Stimulated activated CD4-positive, alpha-beta T cell treated with anti-CD3 and anti-CD28 coated beads, Interleukin-2, amount 100 ng/mL, for 4 hours (primary cell): ENCODE measurements around the gene ALDH1A2.

ENCODE experiments used
- DNase-seq: peaks from one replicate; pipeline ENCODE4 v3.0.0-alpha.2; 2020; ENCODE audit warnings: low read depth

The ALDH1A2 gene

DNA sequence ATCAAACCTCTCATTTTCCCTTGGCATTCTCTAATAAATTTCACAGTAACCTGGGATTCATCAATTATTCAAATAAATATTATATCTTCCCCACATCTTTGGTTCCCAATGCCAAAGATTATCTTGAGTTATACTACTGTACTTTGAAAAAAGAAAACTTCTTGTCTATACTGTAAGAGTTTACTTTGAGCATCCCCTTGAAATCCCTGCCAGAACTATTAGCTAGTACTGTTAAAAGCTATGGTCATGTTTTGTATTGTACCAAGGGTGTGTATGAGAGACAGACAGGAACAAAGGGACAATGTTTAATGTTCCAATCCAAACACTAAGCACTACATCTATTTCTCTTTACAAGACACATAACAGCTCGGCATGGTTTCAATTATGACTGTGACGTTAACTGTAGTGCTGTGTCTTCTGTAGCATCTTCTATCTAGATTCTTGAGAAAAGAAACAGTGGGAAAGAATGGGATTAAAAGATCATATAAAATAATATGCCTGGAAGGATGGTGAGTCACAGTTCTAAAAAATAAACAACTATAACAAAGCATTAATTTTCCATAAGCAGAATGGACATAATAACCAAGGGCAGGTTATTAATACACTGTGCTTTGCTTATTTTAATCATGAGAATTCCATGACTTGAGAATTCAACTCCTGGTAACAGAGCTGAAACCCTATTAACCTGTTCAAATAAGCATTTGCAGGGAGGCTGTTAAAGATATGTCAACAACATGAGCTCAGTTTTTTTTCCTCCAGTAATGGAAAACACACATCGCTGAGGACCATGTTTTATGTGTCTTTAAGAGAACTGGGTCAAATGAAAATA, 71.1 kb downstream of the ALDH1A2 start:
- no peak for DNase-seq

DNA sequence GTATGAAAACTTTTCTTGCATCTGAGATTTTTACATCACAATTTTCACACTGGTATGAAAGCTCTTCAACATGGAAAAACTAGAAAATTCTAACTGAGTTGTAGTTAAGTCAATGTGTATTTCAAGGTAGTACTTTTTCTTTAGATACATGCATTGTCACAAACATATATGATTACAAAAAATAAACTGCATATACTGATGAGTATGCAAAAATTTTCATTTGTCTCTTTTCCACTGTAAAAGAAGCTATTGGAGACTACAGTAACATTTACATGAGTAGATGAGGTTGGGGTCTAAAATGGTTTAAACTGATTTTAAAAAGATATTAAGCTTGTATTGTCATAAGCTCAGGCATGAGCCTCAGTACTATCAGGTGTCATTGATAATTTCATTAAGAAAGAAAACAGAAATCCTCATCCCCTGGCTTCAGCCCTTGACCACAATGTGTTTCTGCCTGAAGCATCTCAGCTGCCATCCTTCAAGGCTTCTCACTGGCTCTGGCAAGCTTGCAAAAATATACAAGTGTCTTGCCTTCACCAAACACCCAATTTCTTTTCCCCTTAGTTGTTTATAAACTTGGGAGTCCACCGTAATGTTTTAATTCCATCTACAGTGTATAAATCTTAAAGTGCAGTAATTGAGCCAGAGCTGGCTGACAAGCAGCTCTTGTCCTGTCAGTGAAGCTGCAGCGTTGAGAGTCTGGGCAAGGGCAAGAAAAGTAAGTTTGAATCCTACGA, 71.9 kb downstream of the ALDH1A2 start:
- DNase-seq, result no peak

DNA sequence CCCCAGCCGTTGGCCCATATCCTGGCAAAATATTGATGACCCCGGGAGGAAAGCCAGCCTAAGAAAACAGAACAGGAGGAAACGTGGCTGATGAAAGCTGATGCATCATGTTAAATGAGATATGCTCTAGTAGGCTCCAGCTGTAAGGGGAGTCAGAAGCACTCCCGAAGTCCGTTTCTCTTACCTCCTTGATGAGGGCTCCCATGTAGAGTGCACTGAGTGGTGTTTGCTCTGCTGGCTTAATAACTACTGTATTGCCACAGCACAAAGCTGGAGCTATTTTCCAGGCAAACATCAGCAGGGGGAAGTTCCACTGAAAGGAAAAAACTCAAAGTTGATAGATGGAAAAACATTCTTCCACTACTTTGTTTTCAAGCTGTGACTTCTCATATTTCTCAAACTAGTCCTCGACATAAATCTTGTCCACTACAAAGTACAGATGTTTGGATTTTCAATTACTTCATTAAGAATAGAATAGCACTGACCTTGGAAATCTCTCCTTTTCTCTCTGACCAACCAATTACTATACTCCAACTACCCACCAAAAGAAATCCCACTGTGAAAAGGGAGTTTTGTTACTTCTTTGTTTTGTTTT, 72.7 kb downstream of the ALDH1A2 start:
- DNase-seq, result no peak

DNA sequence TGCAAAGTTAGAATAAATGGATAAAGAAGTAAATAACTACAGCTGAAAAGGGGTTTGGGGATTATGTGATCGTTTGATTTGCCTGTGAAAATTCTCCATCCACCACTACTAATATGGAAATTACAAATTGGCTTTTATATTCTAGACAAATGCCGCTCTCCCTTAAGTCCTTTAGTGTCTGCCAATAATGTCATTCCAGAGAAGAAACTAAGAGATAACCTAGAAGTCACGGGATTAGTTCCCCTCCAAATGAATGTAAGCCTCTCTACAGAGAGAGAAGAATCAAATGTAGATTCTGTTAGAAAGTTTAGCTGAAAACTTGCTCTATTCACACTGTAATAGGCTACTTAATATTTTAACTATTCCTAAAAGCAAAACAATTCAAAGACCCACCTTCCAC, 92.0 kb downstream of the ALDH1A2 start:
- DNase-seq, result no peak

DNA sequence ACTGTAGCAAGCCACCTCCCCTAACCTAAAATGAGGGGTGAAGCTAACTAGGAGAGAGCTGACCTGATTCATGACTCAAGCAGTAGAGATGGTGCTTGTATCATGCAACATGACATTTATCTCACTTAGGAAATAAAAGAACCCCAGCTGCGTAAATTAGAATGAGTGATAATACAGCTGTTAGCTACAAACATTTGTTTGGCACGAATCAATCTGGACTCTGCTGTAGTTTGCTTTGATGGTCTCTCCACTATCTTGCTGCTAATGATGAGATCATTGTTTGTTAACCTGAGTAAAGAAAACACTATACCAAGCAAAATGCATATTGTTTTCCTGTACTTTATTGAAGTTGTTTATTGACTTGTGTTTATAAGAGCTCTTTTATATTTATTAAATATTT, 92.6 kb downstream of the ALDH1A2 start:
- DNase-seq, result no peak

DNA sequence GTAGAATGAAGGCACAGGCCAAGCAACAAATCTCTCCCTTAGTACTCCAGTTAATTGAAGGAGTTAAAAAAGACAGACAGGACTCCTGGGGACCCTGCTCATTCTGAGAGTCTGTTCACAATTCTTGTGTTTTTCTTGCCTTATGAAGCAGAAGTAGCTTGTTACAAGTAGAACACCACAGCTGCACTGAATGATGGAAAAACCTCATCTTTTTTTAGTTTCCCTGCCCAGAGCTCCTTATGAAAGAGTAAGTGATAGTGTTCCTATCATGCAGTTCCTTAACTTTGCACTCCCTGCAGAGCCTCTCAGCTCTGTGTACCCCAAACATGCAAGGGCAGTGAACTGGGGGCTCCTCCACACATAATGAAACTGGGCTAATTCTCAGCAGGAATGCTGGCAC, 95.5 kb downstream of the ALDH1A2 start:
- DNase-seq, result no peak

DNA sequence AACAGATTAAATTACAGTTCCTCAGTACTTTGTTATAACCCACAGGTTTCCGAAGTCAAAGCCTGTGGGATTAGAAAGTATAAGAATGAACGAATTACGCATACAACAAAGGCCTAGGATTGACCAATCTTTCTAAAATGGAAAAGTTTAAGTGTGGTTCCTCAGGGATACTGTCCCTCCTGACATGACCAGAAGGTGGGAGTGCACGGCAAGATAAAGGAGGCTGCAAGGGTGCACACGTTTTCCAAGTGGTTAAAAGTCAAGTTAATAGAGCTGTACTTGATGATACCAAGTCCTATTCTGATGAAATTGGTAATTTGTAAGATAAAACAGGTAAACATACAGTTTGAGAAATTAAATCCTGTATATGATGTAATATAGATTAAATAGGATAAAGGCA, 96.2 kb downstream of the ALDH1A2 start:
- no peak for DNase-seq

DNA sequence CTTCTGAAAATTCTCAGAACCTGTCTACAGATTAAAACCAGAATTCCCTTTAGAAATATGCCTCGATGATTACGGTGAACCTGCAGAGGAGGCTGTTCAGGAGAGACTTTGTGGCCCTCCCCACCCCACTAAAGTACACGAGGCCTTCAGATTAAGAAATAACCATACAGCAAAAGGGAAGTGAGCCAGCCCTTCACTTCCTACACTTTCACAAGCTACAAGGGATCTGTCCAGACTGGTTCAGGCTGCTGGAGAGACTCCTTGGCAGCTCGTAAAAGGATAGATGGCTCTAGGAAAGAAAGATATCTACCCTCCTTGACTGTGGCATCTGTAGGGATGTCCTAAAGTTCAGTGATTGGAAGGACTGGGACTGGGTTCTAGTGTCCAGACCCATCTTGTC, 102.6 kb downstream of the ALDH1A2 start:
- no peak for DNase-seq

DNA sequence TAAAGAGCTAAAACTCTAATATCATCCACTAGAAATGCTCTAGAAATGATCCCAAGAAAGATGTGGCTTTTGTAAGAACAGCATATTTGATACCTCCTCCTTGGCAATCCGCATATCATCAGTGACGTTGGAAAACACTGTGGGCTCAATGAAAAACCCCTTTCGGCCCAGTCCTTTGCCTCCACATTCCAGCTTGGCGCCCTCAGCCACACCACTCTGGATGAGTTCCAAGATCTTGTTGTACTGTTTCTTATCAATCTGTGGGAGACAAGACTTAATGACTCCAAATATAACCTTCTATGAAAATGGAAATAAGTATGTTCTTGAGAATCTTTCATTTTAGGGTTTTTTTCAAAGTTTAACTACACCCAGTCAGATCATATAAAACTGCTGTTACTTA, 103.6 kb downstream of the ALDH1A2 start:
- no peak for DNase-seq

DNA sequence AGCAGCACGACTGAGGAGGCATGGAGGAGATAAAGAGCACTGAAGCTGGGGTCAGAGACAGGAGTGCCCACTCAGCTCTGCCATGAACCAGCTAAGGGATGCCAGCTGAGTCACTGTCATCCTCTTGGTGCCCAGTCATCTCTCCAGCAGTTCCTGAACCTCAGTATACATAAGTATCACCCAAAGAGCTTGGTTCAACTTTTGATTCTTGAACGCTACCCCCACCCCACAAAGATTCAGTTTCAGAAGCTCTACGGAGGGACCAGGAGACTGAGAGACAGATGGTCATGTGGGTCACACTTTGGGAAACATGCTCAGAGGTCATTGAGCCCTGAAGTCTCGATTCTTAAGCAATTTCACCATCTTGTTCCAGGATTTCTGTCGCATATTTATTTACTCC, 108.4 kb downstream of the ALDH1A2 start:
- DNase-seq, result no peak

DNA sequence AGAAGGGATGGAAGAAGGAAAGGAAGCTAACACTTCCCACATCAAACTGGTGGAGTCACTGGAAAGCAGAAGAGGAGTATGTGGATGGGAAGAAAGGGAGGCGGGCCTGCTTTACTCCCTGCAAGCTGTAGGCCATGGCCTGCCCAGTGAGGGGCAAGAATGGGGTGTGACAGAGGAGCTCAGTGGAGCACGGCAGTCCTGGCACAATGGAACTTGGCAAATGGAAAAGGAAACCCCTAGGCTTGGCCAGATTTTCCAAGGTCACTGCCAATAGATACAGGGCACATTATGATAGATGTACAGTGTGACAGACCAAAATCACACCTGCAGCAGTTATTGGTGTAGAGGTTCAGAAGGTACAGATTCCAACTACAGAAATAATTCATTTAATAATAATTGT, 111.6 kb downstream of the ALDH1A2 start:
- no peak for DNase-seq

DNA sequence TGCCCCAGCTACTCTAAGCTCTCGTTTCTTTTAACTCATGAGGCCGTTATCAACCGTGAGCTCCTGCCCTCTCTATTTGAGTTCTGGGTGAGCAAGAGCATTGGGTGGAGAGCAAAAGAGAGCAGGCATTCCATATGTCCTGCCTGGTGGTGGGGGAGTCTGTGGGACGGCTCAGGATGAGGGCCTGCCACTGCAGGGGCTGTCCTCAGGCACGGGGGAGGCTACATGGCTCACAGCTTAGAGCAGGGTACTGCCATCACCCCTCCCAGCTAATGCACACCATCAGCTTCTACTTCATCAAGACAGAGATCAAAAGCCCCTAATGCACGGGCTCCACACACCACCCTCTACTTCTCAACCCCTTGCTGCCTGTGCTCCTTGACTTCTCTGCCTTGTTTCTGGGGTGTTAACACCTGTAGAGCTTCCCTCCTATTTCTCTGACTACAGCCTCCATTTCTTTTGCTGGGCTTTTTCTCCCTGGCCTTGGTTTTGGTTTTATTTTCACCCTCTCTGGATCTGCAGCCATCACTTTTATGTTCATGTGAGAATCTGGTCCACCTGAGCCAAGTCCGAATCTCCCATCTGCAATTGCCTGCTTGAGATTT, 114.1 kb downstream of the ALDH1A2 start:
- DNase-seq, result no peak

DNA sequence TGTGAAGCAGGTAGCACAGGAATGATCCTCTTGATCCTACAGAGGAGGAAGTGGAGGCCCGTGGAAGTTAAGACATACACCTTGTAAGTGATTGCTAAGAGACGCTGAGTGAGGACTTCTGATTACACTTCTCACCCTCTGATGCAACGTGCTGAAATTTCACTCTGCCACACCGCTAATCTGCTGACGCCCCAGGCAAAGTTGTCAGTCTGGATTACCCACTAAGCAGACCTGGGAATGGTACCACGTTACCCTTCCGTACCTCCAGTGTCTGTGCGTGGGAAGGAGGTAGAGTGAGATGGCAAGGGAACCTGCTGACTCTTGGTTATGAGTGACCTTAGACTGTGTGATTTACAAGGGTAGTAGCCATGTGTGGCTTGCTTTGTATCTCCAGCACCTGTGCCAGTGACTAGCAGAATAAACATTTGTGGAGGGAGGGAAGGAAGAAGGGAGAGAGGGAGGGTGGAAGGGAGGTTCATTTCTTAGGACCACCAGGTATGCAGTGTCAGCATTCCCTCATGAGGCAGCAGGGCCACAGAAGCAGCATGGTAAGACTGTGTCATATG, 115.0 kb downstream of the ALDH1A2 start:
- DNase-seq, result no peak

DNA sequence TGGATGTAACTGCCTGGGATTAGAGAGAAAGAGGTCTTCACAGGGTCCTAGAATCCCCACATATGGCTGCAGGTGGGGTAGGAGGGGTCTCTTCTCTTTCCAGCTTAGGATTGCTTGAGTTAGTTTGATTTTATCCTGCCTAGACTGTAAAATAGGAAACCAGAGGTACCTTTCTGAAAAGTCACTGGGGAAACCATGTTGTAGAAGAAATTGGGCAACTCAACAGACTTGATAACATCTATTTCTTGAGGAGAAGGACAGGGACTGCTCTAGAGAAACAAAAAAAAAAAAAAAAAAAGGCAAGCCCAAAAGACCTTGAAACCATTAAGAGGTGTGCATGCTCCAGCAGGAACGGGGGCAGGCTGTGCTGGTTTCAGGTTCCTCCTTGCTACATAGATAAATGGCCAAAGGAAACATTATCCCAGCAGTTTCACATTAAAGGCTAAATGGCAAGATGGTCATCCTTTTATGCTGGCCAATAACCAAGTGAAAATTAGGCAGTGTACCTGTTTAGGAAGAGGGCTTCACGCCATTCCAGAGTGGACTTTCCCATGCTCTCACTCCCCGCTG, 116.1 kb downstream of the ALDH1A2 start:
- DNase-seq, result no peak

DNA sequence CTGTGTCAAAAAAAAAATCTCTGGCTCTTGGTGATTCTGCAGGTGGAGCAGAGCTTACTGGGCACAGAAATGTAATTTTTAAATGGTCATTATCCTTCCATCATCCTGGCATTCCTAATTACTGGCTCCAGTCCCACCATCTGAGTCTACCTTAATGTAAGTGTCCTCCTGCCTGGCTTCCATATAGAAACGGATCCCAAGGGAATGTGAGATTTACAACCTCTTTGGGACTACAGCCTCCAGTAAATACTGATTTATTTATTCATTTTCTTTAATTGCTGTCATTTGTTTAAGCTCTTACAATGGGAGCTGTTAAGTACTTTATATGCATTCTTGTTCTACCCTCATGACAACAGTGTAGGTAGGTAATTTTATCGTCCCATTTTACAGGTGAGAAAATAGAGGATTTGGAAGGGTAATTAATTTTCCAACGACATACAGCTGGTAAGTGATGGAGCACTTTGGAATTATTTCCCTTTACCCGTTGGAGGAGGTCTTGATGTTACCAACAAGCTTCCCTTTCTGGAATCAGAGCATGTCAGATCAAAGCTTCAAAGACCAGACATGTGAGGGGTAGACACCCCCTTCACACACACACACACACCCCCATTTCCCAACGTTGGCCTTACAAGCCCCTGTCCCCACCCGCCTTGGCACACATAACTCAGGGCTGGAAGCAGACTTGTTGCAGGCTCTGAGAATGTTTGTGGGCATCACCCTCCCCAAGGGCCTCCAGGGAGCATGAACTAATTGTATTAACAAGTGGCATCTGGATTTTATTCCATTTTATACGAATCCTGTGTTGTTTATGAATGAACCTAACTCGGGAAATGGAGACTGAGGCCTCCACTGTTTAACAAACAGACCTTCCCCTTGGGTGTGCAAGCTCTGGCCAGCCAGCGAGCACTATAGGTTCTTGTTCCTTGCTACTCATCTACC, 116.9 kb downstream of the ALDH1A2 start:
- DNase-seq, result no peak

DNA sequence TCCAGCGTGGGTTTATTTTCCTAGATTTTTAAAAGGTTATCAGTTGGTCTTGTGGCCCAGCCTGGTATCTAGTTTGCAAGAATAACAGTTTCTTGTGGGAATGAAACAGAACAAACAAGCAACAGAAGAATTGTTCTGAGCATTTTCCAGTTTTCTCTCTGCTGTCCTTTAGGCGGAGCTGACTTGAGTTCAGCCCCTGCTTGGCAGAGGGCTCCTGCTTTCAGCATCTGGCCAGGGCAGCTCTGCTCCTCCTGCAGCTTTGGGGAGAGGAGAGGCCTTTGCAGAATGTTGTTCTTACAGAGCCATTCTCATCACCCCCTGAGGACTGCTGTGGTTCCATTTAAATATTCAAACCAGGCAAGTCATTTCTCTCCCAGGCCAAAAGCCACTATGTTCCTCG, 117.7 kb downstream of the ALDH1A2 start:
- DNase-seq, result no peak

DNA sequence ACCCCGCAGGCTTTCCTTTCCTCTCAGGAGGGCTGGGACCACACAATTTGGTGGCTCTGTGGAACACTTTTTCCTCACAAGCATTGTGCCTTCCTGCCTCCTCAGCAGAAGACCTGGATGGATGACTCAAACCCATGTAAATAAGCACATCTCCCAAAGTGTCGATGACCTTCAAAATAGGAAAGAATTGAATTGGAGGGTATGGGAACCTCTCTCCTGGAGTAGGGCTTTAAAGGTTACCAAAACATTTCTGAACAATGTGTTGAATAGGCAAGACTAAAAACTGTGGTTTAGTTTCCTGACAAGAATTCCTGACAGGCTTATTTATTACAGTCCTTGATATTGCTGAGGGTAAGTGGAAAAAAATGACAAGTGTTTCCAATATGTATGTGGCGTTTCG, 118.2 kb downstream of the ALDH1A2 start:
- no peak for DNase-seq

DNA sequence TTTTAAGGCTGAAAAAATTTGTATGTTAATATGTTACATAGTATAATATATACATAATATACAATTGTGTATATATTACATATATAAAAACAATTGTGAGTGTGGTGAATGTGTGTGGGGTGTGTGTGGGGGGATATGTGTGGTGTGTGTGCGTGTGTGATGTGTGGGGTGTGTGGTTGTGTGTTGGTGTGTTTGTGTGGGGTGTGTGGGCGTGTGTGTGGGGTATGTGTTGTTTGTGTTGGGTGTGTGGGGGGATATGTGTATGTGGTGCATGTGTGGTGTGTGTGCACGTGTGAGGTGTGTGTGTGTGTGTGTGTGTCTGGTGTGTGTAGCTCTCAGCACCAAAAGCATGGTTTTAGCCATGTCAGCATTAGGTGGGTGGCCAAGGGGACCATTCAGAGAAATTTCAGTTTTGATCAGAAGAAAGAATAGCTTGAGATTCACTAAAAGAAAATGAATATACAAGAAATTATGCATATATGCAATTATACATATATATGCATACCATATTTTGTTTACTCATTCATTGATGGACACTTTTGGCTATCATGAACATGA, 118.9 kb downstream of the ALDH1A2 start:
- DNase-seq, result no peak

DNA sequence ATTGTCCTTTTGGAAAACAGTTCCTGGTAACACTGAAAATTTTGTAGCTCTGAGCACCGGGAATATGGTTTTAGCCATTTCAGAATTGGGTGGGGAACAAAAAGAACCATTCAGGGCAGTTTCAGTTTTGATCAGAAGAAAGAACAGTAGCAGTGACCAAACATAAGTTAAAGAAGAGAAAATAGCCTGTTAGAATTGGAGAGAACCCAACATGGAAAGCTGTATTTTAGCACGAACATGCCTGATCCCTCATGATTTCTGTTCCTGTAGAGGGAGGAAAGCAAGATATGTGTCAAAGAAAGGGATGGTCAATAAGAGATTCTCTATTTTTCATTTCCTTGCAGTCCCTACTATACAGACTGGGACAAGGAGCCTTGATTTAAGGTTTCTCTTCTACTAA, 119.9 kb downstream of the ALDH1A2 start:
- DNase-seq, result no peak

DNA sequence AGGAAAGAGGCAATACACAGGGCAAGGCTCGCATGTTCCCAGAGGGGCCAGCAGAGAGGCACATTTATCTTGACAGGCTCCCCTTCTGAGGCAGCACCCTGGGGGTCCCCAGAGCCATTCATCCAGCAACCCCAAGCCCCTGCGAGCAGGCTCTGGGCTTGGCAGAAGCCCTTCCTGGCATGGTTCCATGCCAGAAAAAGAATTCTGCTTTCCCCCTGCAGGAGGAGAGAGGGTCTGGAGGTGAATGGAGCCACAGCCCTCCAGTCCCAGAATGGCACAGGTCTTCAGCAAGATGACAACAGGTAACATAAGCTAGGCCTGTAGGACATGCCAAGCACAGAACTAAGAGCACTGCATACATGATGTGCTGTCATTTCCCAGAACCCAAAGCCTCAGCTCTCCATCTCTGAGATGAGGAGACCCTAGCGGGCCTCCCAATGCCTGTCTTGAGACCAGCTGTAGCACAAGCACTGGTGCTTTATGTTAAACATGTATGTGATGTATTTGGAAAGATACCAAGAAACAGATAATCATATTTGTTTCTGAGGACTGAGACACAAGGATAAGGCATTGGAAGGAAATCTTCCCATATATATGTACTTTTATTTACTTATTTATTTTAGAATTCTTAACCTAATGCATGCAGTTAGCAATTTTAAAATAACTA, 121.6 kb downstream of the ALDH1A2 start:
- DNase-seq, result no peak
